ENCODE results near the gene BTBD9.
A peak's percentile ranks its signal among the peaks of the same experiment; 100 is the strongest.
"Not testable (repeated sequence)": the region's sequence is repeated elsewhere in the genome, so short reads cannot be mapped to it uniquely, and the experiment has no call there.

The BTBD9 gene

DNA sequence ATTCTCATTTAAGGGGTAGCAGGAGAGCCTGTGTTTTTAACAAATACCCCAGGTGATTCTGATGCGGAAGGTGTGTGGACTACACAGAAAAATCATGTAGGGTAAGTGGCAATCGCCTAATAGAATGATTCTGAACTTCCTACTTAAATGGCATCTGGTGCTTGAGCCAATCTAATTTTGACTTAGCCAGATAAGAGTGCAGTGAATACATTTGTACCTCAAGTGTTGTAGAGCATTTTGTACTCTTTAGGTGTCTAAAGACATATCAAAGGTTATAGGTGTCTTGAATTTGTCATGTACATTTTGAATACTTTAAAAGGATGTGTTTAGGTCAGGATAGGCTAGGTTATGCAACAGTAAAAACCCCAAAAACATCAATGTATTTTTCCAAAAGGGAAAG is 10.0 kb upstream of the BTBD9 start:
- no peak for DNase-seq (ENCODE audit: low read depth)

DNA sequence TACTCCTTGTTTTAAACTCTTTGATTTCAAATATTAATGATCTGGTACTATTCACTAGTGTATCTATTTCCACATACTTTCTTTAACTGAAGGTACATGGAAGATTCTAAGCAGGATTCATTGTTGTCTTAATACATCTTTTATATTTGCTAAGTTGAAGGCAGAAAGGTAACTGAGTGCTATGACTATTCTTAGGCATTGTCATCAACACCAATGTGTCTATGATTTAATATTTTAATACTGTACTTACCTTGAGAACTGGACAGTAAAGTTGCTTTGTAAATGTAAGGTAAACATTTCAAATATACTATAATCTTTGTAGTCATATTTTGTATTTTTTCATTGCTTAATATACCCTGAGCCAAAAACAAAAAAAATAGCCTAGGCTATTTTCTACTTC is 8.9 kb upstream of the BTBD9 start:
- DNase-seq (ENCODE audit: low read depth): no peak

DNA sequence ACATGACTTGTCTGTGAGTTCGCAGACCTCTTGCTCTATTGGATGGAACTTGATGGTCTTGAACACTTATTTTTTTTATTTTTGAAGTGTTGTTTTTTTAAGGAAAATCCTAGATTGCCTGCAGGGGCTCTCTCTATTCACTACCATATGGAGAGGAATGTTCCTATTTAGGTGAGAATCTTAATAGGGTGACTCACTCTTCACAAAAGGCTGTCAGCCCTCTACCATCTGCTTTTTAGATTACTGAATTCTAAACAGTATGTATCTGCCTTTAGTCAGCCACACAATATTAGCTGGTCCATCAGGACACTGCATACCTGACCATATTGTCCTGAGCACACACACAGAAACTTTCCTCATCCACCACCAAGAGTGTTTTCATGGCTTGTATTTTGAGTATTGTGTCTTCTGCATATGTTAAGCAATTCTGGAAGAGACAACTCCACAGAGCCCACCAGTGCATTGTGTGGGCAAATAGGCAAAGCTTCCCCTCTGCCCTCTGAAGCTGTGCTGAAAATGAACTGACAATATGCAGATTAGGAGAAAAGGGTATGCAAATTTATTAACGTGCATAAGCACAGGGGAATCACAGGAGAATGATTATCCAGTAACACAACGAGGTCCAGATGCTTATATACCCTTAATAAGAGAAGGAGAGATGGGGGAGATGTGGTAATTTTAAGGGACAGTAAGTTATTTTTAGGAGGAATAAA is 6.6 kb upstream of the BTBD9 start:
- no peak for DNase-seq (ENCODE audit: low read depth)

DNA sequence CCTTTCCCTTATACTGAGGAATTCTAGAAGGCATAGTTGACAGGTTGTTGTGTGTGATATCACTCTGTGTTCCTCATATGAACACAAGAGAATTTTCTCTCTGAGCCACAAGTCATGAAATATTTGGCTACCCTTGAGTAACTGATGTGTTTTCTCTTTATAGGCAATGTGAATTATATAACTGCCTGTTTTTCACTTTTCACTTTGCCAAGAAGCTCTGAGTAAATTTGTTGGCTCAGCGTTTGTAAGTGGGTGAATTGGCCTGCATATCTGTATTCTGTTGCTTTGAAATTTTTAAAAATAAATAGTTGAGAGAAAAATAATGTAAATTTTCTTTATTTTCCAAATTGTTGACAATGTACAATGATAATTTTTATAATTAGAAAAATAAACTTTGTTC is 5.2 kb upstream of the BTBD9 start:
- DNase-seq (ENCODE audit: low read depth): no peak

DNA sequence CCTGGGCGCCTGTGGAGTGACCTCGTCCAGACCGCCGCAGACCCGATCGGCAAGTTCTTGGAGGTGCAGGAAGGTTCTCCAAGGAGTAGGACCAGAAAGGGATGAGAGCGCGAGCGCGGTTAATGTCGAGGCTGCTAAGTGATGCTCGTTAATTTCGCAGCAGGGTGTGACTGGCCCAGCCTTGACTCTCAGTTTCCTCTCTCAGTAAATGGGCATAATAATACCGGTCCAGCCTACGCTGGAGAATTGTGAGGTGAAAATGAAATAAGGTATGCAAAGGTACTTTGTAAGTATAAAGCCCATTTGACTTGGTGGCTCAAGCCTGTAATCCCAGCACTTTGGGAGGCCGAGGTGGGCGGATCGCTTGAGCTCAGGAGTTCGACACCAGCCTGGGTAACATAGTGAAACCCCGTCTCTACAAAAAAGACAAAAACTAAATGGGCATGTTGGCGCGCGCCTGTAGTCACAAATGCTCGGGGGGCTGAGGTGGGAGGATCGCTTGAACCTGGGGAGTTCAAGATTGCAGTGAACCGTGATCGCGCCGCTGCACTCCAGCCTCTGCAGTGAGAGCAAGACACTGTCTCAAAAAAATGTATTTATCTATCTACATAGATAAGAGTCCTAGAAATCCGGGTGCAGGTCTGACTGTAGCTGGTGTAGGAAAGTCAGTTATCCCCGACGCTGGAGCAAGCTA is 634 bp upstream of the BTBD9 start:
- DNase-seq (ENCODE audit: low read depth): no peak

DNA sequence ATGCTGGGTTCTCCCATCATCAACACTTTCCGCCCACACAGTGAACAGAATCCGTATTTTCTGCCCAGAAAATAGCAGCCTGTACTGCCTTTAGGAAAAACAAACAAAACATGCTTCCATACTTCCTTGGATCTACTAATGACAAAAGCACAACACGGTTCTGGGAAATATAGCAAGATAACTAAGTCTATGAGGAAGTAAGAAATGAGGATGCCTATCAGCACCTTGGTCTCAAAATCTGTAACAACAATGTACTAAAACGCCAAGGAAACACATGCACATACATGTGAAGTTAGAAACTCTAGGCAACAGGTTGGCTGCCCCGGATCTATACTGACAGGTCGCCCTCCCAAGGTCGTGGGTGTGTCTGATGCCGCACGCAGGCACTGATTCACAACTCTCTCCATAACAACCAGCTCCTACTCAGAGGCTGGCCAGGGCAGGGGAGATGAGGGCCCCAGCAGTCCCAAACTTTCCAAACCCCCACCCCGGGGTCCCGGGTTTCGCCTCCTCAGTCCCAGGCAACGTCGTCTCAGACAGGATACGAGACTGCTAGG is 710 bp downstream of the BTBD9 start:
- DNase-seq (ENCODE audit: low read depth): no peak

DNA sequence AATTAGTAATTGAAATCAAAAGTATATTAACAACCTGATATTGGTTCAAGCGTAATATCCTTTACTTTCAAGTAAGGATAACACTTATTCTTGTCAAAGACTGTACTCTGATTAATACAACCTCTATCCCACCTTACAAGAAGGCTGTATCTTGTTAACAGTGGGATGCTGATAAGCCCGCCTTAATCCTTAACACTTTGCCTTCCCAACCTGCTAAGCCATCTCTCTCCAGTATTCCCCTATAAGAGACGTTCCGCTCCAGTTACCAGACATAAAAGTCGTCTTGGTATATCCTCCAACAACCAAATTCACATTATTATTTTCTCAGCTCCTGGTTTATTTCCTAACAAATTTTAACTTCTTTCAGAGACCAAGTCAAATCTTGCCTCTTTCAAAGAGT is 2.0 kb downstream of the BTBD9 start:
- DNase-seq (ENCODE audit: low read depth): no peak

DNA sequence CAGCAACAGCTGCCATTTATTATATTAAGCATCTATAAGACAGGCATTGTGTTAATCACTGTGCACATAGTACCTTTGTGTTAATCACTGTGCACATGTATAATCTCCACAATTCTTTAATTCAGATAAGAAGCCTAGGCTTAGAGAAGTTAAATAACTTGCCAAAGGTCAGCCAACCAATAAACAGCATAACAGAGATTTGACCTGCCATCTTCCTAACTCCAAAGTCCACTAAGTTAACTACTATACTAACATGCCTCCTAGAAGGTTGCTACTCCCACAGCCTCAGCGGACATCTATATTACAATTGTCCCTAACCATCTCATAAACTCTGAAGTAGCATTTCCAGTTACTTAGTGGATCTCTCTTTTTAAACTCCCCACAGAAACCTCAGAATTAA is 3.7 kb downstream of the BTBD9 start:
- no peak for DNase-seq (ENCODE audit: low read depth)

DNA sequence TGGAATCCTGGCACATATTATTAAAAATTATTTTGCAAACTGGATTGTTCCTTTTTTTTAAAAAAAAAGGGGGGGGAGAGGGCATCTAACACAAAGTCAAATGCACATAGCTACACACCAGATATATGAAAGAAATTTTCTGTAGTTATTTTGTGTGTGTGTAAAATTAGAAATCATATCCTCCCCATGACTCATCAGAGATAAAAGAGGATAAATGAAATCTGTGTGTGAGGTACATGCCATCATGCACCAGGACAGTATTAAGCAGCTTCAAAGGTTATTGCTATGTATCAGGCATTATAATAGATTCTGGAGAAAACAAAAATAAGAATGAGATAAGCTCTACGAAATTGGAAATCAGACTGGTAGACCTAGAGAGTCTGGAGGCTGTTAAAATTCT is 5.2 kb downstream of the BTBD9 start:
- no peak for DNase-seq (ENCODE audit: low read depth)

DNA sequence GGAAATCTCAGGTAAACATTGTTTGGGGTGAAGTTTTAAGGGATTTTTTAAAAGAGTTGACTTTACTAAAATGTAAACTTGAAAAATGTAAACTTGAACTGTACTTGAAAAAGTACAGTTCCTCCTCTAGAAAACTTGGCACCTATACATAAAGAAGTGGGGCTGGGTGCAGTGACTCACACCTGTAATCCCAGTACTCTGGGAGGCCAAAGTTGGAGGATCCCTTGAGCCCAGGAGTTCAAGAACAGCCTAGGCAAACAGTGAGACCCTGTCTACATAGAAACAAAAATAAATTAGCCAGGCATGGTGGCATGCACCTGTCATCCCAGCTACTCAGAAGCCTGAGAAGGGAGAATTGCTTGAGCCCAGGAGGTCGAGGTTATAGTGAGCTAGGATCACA is 7.2 kb downstream of the BTBD9 start:
- DNase-seq (ENCODE audit: low read depth): no peak

DNA sequence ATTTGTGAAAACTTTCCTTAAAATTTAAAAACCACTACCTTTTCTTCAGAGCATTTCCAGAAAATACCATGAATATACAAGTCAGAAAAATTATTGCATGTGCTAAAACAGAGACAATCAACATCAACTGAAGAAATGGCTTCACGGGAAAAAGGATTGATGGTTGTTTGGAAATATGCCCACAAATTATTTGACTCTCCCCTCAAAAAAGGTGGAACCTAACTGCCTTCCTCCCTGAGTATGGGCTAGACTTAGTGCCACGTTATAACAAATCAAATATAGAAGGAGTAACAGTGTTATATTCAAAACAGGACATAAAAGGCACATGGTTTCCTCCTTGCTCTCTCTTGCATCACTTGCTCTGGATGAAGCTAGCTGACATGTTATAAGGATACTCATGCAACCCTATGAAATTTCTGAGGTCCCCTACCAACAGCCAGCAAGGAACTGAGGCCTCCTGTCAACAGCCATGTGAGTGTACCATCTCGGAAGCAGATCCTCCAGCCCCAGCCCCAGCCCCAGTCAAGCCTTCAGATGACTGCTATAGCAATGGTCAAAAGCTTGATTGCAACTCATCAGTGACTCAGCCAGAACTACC is 8.4 kb downstream of the BTBD9 start:
- DNase-seq (ENCODE audit: low read depth): no peak

DNA sequence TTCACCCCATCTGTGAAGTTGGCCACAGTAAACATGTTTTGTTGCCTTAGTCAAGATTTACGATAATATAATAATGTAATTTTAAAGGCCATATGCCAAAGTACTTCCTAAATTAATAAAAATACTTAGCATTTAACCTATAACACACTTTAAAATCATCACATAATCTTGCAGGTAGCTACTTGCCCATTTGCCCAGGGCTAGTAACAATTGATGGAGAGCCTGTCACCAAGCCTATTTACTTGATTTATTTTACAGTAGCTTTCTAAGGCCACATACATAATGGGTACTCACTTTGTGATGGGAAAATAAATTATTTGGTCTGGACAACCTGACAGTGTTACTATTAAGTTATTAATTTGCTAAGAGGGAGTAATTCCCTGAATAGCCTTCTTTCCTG is 14.5 kb downstream of the BTBD9 start:
- no peak for DNase-seq (ENCODE audit: low read depth)

DNA sequence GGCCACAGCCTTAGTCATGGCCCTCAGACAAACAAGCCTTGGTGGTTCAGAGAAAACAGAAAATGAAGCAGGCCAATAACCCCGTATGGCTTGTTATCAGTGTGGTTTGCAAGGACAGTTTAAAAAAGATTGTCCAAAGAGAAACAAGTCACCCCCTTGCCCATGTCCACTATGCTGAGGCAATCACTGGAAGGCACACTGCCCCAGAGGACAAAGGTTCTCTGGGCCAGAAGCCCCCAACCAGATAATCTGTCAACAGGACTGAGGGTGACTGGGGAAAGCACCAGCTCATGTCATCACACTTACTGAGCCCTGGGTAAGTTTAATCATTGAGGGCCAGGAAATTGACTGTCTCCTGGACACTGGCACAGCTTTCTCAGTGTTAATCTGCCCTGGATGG is 20.4 kb downstream of the BTBD9 start:
- DNase-seq (ENCODE audit: low read depth): not testable (repeated sequence)

DNA sequence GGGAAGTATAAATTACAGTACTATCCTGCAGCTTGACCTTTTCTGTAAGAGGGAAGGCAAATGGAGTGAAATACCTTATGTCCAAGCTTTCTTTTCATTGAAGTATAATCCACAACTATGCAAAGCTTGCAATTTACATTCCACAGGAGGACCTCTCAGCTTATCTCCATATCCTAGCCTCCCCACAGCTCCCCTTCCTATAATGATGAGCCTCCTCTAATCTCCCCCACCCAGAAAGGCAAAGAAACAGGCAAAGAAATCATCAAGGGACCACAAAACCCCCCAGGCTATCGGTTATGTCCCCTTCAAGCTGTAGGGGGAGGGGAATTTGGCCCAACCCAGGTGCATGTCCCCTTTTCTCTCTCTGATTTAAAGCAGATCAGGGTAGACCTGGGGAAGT is 21.4 kb downstream of the BTBD9 start:
- not testable (repeated sequence) for DNase-seq (ENCODE audit: low read depth)

DNA sequence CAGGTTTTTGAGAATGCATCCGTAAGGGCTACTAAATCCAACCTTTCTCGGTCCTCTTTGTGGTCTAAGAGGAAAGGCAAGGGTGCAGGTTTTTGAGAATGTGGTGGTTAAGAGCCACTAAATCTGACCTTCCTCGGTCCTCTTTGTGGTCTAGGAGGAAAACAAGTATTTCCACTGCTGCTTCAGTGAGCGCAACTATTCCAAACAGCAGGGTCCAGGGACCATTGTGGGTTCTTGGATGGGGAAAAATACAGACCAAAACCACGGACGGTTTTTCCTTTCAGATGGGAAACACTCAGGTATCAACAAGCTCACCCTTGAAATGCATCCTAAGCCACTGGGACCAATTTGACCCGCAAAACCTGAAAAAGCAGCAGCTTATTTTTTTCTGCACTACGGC is 21.9 kb downstream of the BTBD9 start:
- DNase-seq (ENCODE audit: low read depth): no peak

DNA sequence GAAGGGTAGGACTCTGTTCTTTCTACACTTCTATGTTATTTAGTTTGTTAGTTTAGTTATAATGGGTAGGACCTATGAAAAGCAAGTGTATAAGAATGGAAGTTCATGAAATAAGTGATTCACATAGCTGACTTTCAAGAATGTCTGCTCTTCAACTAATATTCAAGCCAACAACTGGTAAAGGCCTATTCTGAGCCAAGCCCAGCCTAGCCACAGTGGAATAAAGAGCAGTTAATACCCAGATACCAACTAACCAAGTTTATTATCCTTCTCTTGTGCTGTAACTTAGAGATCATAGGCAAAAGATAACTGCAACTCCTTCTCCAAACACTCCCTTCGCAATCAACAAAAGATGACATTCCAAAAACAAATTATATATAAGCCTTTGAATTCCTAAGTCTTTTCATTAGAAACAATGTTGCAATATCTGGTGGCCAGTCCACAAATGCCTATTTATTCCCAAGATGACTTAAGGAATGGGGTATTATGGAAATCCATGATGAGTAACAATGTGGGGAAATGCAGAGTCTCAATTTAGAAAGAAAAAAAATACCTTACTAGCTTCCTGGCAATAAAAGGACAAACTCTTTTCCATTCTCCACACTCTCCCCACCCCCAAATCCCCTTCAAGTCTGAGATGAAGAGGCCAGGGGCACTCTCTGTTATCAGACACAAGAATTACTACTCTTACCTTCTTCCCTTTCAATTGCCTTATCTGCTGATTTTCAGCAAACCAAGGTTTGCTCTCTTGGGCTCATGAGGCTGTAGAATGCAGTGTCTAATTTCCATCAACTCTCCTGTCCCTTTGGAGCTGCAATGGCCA is 27.4 kb downstream of the BTBD9 start:
- DNase-seq (ENCODE audit: low read depth): peak; percentile 18

DNA sequence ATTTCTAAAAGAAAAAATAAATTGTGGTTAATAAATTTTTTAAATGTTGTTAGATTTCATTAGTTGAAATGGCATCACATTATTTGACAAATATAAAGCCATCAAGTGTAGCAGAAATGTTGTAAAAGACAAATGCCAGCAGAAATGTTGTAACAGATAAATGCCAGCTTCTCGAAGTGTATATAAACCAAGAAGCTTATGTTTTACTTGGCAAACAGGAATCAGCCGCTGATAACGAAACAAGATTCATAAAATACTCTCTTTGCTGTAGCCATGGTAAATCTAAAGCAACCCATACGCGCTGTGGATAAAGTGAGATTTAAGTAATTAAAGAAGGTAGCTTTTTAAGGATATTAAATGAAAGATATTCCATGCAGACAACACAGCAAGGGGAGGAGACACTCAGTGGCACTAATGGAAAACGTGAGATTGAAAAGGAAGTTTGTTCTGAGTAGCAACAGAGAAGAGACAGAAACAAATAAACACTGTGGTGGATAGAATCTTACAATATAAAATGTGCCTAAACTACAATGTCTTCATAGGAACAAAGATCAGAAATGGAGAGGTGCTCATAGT is 29.6 kb downstream of the BTBD9 start:
- no peak for DNase-seq (ENCODE audit: low read depth)

DNA sequence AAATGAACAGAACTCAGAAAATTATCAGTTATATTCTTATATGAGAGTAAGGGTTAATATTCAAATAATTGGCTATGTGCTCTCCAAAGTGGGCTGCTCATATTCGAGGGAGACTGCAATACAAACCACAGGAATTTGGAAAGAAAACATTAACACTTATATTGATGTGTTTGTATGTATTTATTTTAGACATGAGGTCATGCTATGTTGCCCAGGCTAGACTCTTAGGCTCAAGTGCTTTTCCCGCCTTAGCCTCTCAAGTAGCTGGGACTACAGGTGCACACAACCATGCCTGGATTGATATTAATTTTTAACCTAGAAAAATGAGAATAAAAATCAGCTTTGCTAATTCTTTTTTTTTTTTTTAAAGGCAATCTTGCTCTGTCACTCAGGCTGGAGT is 35.0 kb downstream of the BTBD9 start:
- DNase-seq (ENCODE audit: low read depth): no peak

DNA sequence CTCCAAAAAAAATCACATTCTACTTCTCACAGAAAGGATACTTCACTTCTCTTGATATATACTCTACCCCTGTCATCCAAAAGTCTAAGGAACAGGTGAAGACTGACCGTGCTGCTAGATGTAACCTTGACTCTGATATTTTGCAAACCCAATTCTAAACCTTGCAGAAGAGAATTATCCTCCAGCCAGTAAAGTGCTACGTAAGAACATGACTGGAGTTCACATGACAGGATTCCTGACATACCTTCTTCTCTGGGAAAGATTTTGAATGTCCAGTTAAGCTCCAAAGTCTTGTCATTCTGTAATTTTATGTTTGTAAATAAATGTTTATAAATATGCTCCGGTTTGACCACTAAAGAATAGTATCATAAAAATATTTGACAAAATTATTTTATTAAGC is 35.8 kb downstream of the BTBD9 start:
- no peak for DNase-seq (ENCODE audit: low read depth)

DNA sequence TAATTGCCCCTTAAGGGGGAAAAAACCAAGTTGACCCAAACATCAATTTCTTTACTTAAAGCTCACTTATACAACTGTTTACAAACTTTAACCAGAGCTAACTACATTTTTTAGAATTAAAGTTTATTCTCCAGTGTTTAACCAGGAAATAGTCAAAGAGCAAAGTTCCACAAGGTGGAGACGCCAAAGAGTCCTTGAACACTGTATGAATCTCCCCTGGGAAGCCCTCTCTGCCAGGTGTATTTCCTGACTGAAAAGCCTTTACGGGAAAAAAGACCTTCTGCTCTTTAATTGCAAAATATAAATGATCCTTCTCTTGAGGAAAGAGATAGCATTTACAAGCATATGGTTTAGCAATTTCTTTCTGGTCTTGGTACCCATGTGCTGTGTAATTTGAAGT is 36.2 kb downstream of the BTBD9 start:
- DNase-seq (ENCODE audit: low read depth): no peak

DNA sequence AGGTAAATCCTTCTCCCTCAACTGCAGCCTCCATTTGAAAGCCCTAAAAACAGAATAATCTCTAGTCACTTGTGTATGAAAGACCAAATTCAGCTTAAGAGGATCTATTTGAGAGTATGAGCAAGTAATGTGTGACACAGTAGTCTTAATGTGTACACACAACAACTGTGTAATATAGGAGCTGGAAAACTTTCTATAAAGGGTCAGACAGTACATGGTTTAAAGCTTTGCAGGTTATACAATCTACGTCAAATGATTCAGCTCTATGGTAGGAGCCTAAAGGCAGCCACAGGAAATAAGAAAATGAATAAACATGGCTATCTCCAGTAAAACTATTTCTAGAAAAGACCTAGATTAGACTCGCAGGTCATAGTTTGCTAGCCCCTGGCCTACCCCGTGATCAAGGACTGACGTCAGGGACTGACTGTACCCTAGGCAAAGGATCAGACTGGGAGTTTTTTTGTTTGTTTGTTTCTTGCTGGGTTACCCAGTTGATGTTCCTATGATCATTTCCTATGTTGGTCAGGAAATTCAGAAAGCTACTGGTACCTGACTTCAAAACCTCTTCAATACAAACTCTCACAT is 39.7 kb downstream of the BTBD9 start:
- DNase-seq (ENCODE audit: low read depth): no peak

DNA sequence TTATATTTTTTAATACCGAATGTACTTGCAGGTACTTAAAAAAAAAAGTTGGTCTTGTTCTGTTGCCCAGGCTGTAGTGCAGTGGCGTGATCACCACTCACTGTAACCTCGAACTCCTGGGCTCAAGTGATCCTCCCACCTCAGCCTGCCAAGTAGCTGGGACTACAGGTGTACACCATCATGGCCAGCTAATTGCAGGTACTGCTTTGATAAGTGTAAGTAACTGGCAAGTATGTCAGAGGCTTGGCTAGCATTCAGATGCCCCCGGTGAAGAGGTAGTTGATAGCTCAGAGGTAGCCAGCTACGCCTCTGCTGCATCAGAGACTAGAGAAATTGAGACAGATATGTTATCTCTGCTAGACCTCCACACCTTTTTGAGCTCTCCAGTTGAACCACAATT is 40.5 kb downstream of the BTBD9 start:
- no peak for DNase-seq (ENCODE audit: low read depth)
